Measurements from ENCODE around the gene PLD4.
"Not testable (repeated sequence)": the region's sequence is repeated elsewhere in the genome, so short reads cannot be mapped to it uniquely, and the experiment has no call there.

The PLD4 gene

GRCh38 chr14:104888489-104889374 is 35.9 kb upstream of the PLD4 start:
- H3K4me3 ChIP-seq (ENCODE audit: low read depth in 1 of 2, low read length in 1 of 2) = no peak overlapping the region
- H3K9me3 ChIP-seq = no peaks in the 10 kb centered on the region
- no peak overlapping the region for H3K27ac ChIP-seq
- no peak for TF ChIP-seq CTCF (IDR thresholded peaks at IDR 0.05)
- H3K36me3 ChIP-seq = no peaks in the 10 kb centered on the region
- H3K4me1 ChIP-seq (ENCODE audit: control insufficient read depth in 1 of 2, insufficient read depth in 1 of 2, low read depth in 1 of 2, low read length in 1 of 2) = no peaks in the 10 kb centered on the region
- H3K27me3 ChIP-seq = no peaks in the 10 kb centered on the region

- Histone ChIP-seq H3K9me3 (no peaks in the 10 kb centered on the region), H3K4me1 (ENCODE audit: control insufficient read depth in 1 of 2, insufficient read depth in 1 of 2, low read depth in 1 of 2, low read length in 1 of 2) (no peaks in the 10 kb centered on the region), H3K27ac (no peak overlapping the region), H3K27me3 (no peaks in the 10 kb centered on the region), H3K4me3 (ENCODE audit: low read depth in 1 of 2, low read length in 1 of 2) (no peak overlapping the region), H3K36me3 (no peaks in the 10 kb centered on the region)
- TF ChIP-seq CTCF (IDR thresholded peaks at IDR 0.05) = no peak
Measured at GRCh38 chr14:104889375-104889757, 35.3 kb upstream of the PLD4 start.

- H3K27me3 ChIP-seq, H3K36me3 ChIP-seq, H3K27ac ChIP-seq: not testable (repeated sequence)
Measured at GRCh38 chr14:104890292-104890691, 34.4 kb upstream of the PLD4 start.

GRCh38 chr14:104891121-104891551 is 33.5 kb upstream of the PLD4 start:
- H3K27me3 ChIP-seq = no peaks in the 10 kb centered on the region
- H3K27ac ChIP-seq = no peak overlapping the region
- no peak overlapping the region for H3K4me3 ChIP-seq (ENCODE audit: low read depth in 1 of 2, low read length in 1 of 2)
- no peaks in the 10 kb centered on the region for H3K4me1 ChIP-seq (ENCODE audit: control insufficient read depth in 1 of 2, insufficient read depth in 1 of 2, low read depth in 1 of 2, low read length in 1 of 2)
- no peaks in the 10 kb centered on the region for H3K9me3 ChIP-seq
- no peak for TF ChIP-seq CTCF (IDR thresholded peaks at IDR 0.05)
- H3K36me3 ChIP-seq = no peaks in the 10 kb centered on the region

More at GRCh38 chr14:104890292-104890691, 34.4 kb upstream of the PLD4 start:
- not testable (repeated sequence) for H3K4me3 ChIP-seq (ENCODE audit: low read depth in 1 of 2, low read length in 1 of 2); H3K9me3 ChIP-seq; H3K4me1 ChIP-seq (ENCODE audit: control insufficient read depth in 1 of 2, insufficient read depth in 1 of 2, low read depth in 1 of 2, low read length in 1 of 2)

GRCh38 chr14:104891664-104892530 is 32.8 kb upstream of the PLD4 start:
- Histone ChIP-seq H3K27me3 (no peaks in the 10 kb centered on the region), H3K4me3 (ENCODE audit: low read depth in 1 of 2, low read length in 1 of 2) (no peak overlapping the region), H3K9me3 (no peaks in the 10 kb centered on the region), H3K36me3 (no peaks in the 10 kb centered on the region), H3K4me1 (ENCODE audit: control insufficient read depth in 1 of 2, insufficient read depth in 1 of 2, low read depth in 1 of 2, low read length in 1 of 2) (no peaks in the 10 kb centered on the region), H3K27ac (no peak overlapping the region)
- TF ChIP-seq CTCF (IDR thresholded peaks at IDR 0.05) = no peak

Measured in neutrophil (primary cell).